HG03442 (cell line): ENCODE data around the gene GNG7.
"Not testable (repeated sequence)": the region's sequence is repeated elsewhere in the genome, so short reads cannot be mapped to it uniquely, and the experiment has no call there.

Experiments
- ATAC-seq: cut with Tn5 transposase; IDR thresholded peaks from one replicate; pipeline ENCODE4 v1.9.1; 2021; ENCODE audit warnings: mild to moderate bottlenecking, moderate library complexity; ENCODE audit not compliant: unreplicated experiment

The GNG7 gene

GRCh38 chr19:2543072-2543462 lies 159.4 kb downstream of the GNG7 start:
- ATAC-seq: not testable (repeated sequence)

GRCh38 chr19:2542341-2543069 lies 160.0 kb downstream of the GNG7 start:
- no peak for ATAC-seq

DNA sequence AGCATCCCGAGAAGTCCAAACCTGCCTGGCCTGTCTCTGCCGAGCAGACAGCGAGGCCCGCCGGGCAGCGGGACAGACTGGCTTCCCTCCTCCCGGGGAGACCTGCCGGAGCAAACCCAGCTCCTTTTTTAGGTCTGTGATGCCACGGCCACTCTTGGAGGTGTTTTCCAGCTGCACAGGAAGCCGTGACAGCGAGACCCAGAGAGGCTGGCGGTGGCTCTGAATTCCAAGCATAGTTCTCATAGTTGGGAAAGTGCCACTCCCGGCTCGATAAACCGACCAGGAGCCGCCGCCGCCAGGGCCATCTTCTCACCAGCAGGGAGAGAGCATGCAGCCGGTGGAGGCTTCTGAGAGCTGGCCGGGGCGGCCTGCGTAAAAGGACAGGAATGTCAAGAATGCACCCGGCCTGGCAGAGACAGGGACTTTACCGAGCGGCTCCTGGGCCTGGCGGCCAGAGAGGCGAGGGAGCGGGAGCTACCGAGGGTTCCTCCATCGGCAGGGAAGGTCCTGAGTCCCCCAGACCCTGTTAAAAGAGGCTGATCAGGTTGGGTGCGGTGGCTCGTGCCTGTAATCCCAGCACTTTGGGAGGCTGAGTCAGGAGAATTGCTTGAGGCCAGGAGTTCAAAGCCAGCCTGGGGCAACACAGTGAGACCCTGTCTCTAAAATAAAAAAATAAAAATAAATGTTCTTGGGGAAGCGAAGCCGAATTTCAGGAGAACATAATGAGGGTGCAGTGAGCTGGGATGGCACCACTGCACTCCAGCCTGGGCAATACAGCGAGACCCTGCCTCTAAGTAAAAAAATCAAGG lies 161.6 kb downstream of the GNG7 start:
- ATAC-seq: no peak

GRCh38 chr19:2540251-2540645 lies 162.2 kb downstream of the GNG7 start:
- no peak for ATAC-seq

DNA sequence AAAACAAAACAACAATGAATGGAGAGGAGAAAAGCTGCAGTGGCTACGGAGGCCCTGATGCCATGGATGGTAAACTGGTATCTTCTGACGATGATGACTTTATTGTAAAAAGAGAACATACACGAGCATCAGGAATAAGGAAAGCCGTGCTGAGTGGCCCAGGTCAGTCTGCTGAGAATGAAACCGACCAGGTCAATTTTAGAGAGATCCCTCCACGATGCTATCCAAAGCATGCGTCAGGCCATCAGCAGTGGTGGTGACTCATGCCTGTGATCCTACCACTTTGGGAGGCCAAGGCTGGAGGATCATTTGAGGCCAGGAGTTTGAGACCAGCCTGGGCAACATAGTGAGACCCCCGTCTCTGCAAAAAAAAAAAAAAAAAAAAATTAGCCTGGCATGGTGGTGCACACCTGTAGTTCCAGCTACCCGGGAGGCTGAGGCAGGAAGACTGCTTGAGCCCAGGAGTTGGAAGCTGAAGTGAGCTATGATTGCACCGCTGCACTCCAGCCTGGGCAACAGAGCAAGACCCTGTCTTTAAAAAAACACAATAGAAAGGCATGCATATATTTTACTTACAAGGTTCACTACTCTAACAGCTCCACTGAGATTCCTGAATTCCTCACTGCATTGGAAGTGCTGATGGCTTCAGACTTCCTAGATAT lies 164.3 kb downstream of the GNG7 start:
- no peak for ATAC-seq

DNA sequence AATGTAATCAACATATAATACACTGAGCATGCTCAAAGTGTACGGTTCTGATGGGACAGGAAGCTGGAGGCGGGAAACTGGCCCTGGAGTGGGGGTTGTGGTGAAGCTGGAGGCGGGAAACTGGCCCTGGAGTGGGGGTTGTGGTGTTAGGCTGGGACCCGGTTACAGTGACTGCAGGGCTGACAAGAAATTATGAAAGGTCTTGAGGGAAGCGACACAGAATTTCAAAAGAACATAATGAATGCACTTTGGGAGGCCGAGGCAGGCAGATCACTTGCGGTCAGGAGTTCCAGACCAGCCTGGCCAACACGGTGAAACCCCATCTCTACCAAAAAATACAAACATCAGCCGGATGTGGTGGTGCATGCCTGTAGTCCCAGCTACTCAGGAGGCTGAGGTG lies 164.9 kb downstream of the GNG7 start:
- ATAC-seq: not testable (repeated sequence)

- ATAC-seq: no peak
These were observed 166.0 kb downstream of the GNG7 start for GRCh38 chr19:2536461-2536860.

DNA sequence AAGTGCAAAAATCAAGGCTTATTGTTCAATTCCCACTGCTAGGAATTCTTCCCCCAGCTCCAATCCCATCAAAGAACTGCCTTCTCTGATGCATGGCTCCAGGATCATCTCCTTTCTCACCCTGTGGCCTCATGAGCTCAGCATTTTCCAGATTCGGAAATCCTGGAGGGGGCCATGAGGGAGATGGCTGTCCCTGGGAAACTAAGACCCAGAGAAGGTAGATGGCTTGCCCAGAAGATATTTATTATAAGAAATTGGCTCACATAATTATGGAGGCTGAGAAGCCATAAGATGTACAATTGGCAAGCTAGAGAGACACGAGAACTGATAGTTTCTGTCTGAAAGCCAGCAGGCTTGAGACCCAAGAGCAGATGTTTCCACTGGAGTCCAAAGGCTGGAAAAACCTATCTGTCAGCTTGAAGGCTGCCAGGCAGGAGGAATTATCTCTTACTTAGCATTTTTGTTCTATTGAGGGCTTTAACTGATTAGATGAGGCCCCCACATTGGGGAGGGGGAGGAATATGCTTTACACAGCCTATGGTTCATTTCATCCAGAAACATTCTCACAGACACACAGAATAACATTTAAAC lies 168.0 kb downstream of the GNG7 start:
- ATAC-seq: no peak

GRCh38 chr19:2533686-2534422 lies 168.6 kb downstream of the GNG7 start:
- no peak for ATAC-seq

GRCh38 chr19:2533072-2533425 lies 169.4 kb downstream of the GNG7 start:
- no peak for ATAC-seq

DNA sequence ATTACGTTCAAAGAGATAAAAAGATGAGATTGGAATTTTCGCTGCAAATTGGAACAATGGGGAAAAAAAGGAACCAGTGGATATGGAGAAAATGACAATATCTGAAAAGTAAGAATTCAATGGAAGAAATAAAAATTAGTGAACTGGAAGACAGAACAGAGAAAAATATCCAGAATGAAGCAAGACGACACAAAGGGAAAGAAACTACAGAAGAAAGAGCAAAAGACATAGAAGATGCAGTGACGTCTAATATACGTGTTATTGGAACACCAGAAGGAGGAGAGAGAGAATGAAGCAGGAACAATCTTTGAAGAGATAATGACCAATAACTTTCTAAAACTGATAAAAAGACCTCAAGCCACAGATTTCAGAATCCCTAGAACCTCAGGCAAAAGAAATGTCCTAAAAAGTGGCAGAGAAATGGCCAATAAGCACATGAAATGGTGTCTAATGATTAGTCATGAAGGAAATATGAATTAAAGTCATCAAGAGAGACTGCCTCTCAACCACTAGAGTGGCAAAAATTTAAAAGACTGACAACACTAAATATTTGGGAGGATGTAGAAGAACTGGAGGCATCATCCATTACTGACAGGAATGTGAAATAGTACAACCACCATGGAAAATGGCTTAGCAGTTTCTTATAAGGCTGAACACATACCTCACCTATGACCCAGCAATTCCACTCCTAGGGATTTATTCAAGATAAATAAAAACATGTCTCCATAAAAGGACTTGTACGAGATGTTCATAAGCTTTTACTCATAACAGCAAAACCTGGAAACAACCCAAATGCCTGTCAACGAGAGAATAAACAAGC lies 170.0 kb downstream of the GNG7 start:
- no peak for ATAC-seq

DNA sequence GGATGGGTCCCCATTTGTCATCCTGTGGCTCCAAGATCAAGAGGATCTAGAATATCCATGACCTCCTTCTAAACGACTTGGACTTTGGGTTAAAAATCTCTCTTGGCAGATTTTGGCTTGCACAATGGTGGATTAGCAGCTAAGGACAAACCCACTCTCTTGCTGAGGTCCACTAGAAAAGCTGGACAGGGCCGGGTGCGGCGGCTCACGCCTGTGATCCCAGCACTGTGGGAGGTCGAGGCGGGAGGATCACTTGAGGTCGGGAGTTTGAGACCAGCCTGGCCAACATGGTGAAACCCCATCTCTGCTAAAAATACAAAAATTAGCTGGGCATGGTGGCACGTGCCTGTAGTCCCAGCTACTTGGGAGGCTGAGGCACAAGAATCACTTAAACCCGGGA lies 172.6 kb downstream of the GNG7 start:
- not testable (repeated sequence) for ATAC-seq

GRCh38 chr19:2529473-2529918 lies 173.0 kb downstream of the GNG7 start:
- no peak for ATAC-seq

DNA sequence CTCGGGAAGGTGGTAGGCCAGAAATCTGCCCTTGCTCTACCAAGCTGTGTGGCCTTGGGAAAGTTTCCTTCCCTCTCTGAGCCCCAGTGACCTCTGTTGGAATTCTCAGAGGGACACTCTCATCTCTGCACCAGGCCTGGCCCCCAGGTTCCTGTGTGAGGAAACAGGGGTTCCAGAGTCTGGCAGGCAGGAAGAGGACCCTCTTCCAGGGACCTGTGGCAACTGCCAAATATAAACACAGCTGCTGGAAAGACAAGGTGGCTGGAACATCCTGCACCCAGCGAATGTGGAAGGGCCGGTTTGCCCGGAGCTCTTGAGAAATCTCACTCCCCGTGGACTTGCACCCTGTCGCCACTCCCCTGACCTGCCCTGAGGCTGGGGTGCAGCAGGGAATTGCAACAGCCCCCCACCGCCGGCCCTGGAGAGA lies 173.8 kb downstream of the GNG7 start:
- ATAC-seq: no peak

- no peak for ATAC-seq
These were observed 174.8 kb downstream of the GNG7 start for GRCh38 chr19:2527686-2528085.

DNA sequence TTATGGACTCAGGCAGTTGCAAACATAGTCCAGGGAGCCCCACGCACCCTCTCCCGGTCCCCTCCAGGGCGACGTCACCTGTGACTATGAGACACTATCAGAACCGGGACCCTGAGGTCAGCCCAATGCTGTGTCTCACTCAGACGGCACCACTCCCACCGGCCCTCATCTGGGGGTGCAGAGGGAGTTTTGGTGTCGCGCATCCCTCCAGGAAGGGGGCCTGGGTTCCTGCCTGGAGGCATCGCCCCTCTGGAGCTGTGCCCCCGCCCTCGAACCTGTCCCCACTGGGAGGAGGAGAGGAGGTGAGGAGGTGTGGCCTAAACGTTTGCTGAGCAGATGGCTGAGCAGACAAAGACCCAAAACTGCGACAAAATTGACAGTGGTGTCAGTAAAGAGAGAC lies 175.3 kb downstream of the GNG7 start:
- no peak for ATAC-seq

DNA sequence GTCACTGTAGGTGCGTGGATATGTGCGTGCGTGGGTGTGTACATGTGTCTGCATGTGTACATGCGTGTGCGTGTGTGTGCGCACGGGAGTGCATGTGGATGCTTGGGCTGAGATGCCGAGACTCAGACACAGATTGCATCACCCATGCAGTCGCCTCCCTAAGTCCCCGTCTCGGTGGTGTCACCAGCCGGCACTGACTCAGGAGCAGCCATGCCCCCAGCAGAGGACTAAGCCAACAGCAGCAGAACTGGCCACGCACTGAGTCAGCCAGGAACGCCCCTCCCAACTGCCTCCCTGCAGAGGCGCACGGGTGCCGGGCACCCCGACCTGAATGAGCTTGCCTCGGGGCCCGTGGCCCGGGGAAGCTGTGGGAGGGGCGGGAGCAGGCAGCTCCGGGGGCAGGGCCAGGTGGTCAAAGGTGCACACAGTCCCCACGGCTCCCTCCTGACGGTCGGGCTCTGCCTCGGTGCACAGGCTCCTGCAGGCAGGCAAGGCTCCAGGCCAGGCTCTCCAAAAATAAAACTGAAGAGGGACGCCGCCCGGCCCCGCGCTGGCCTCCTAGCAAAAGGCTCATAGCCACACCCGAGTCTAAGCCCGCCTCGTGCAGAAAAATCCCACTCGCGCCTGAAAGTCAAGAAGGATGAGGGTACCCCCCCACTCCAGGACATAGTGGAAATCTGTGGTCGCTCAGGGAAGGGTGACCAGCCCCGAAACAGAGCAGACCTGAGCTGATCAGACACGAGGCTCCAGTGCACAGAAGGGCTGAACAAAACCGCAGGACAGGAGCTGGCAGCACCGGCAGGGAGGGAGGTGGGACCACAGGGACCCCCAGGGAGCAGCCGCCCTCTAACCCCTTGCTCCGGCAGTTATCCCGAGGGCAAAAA lies 177.4 kb downstream of the GNG7 start:
- ATAC-seq: no peak

DNA sequence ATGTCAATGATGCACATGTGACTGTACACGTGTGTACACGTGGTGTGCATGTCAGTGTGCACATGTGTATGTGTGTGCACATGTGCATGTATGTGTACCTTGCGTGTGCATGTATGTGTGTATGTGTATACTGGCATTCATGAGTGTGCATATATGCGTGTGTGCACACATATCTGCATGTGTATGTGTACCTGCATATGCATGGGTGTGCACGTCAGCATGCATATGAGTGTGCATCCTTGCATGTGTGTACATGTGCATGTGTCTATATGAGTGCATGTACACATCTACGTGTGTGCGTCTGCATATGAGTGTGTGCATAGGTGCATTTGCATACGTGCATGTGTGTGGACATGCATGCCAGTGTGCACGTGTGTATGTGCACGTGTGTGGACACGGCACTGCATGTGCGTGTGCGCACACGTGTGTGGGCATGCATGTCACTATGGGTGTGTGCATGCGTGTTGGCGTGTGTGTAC lies 178.1 kb downstream of the GNG7 start:
- ATAC-seq: no peak
